ENCODE data around the gene SSTR5. TPM values are rescaled to one million over a fixed set of nuclear protein-coding genes. Genes with fewer than 3 reads are reported as not detected.

SSTR5 gene
- total and polyA plus RNA-seq, 2 experiments from 2014 or later, result 0.77 to 1.3 TPM

DNA sequence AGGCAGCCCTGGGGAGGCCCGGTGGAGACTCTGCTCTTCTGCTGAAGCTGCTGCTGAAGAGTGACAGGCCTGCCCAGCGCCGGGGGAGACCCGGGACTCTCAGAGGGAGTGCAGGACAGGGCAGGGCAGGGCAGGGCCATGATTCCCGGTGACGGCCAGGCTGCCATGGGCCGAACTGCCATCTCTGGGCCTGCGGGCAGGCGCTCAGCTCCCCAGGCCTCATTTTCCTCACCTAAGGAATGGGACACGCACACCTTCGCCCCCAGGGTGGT is 22.6 kb upstream of the SSTR5 start:
- H3K4me1 ChIP-seq (ENCODE audit: insufficient read depth), result peaks cover 7% of the 10 kb centered on the region
- H3K79me2 ChIP-seq, result no peaks in the 10 kb centered on the region
- 91% methylated on average over 10 of the region's 11 CpGs for WGBS (ENCODE audit: low lambda C conversion rate, missing lambda C conversion rate)
- H3K4me2 ChIP-seq, result no peak overlapping the region
- no peak overlapping the region for H2AFZ ChIP-seq
- no peak overlapping the region for H3K4me3 ChIP-seq
- H4K20me1 ChIP-seq (ENCODE audit: insufficient read depth, poor library complexity, severe bottlenecking), result no peaks in the 10 kb centered on the region
- DNase-seq (ENCODE audit: low spot score), result no peak
- H3K36me3 ChIP-seq (replicated peaks; ENCODE audit: insufficient read depth, low read depth), result no peaks in the 10 kb centered on the region
- no peaks in the 10 kb centered on the region for H3K27me3 ChIP-seq
- TF ChIP-seq EZH2phosphoT487 (IDR thresholded peaks at IDR 0.05; ENCODE audit: low read depth, severe bottlenecking, unreplicated experiment), result no peak
- TF ChIP-seq, protein P1, sequence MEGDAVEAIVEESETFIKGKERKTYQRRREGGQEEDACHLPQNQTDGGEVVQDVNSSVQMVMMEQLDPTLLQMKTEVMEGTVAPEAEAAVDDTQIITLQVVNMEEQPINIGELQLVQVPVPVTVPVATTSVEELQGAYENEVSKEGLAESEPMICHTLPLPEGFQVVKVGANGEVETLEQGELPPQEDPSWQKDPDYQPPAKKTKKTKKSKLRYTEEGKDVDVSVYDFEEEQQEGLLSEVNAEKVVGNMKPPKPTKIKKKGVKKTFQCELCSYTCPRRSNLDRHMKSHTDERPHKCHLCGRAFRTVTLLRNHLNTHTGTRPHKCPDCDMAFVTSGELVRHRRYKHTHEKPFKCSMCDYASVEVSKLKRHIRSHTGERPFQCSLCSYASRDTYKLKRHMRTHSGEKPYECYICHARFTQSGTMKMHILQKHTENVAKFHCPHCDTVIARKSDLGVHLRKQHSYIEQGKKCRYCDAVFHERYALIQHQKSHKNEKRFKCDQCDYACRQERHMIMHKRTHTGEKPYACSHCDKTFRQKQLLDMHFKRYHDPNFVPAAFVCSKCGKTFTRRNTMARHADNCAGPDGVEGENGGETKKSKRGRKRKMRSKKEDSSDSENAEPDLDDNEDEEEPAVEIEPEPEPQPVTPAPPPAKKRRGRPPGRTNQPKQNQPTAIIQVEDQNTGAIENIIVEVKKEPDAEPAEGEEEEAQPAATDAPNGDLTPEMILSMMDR (IDR thresholded peaks at IDR 0.05; ENCODE audit: poor library complexity), result no peak
- no peak for TF ChIP-seq EZH2 (IDR thresholded peaks at IDR 0.05; ENCODE audit: borderline replicate concordance)
- no peaks in the 10 kb centered on the region for H3K9me3 ChIP-seq (ENCODE audit: low read depth)
- no peaks in the 10 kb centered on the region for H3K9me2 ChIP-seq (replicated peaks; ENCODE audit: insufficient read depth)
- H3K27ac ChIP-seq, result no peak overlapping the region

DNA sequence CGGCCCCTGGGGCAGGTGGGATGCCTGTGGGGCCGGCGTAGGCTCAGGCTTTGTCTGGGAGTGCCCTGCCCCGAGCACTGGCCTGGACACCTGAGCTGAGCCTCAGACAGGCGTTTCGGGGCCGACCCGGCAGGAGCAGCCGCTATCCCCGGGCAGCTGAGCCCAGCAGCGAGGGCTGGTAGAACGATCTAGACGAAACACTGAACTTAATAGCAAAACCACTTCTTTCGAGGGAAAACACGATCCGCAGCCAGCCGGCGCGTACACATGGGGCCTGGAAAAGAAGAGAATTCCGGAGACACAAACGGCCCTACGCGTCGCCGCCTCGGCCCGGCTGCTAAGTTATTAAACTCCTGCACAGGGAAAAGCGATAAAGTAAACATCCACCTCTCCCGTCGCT is 22.0 kb upstream of the SSTR5 start:
- no peak for TF ChIP-seq EZH2phosphoT487 (IDR thresholded peaks at IDR 0.05; ENCODE audit: low read depth, severe bottlenecking, unreplicated experiment)
- TF ChIP-seq, protein P1 (IDR thresholded peaks at IDR 0.05; ENCODE audit: poor library complexity), result no peak
- no peak for TF ChIP-seq EZH2 (IDR thresholded peaks at IDR 0.05; ENCODE audit: borderline replicate concordance)
- Histone ChIP-seq H3K27me3 (no peaks in the 10 kb centered on the region), H3K9me3 (ENCODE audit: low read depth) (no peaks in the 10 kb centered on the region), H3K79me2 (no peaks in the 10 kb centered on the region), H3K4me3 (no peak overlapping the region), H3K4me2 (no peak overlapping the region), H3K36me3 (replicated peaks; ENCODE audit: insufficient read depth, low read depth) (no peaks in the 10 kb centered on the region), H3K9me2 (replicated peaks; ENCODE audit: insufficient read depth) (no peaks in the 10 kb centered on the region), H2AFZ (no peak overlapping the region), H4K20me1 (ENCODE audit: insufficient read depth, poor library complexity, severe bottlenecking) (no peaks in the 10 kb centered on the region), H3K27ac (no peak overlapping the region), H3K4me1 (ENCODE audit: insufficient read depth) (peaks cover 8% of the 10 kb centered on the region)
- no peak for DNase-seq (ENCODE audit: low spot score)
- WGBS (ENCODE audit: low lambda C conversion rate, missing lambda C conversion rate), result 85% methylated on average over 30 of the region's 30 CpGs

DNA sequence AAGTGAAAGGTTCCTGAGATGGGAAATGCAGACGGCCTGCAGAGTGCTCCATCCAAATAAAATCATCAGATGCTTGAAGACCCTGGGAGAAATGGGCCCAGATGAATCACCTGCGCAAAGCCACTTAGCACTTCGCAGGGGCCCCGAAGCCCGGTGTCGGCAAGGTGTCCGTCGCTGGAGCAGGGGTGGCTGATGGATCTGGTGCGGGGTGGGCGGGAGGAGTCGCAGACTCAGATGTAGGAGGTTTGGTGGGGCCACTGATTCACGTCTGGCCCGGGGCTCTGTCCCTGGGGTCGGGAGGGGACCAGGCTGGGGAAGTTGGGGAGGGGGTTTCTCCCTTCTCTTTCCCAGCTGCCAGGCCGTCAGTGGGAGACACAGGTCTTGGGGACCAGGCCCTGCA is 21.6 kb upstream of the SSTR5 start:
- peaks cover 8% of the 10 kb centered on the region for H3K4me1 ChIP-seq (ENCODE audit: insufficient read depth)
- no peak for DNase-seq (ENCODE audit: low spot score)
- H3K9me2 ChIP-seq (replicated peaks; ENCODE audit: insufficient read depth), result no peaks in the 10 kb centered on the region
- no peaks in the 10 kb centered on the region for H3K27me3 ChIP-seq
- TF ChIP-seq EZH2phosphoT487 (IDR thresholded peaks at IDR 0.05; ENCODE audit: low read depth, severe bottlenecking, unreplicated experiment), result no peak
- TF ChIP-seq, protein P1 (IDR thresholded peaks at IDR 0.05; ENCODE audit: poor library complexity), result no peak
- no peaks in the 10 kb centered on the region for H4K20me1 ChIP-seq (ENCODE audit: insufficient read depth, poor library complexity, severe bottlenecking)
- no peaks in the 10 kb centered on the region for H3K36me3 ChIP-seq (replicated peaks; ENCODE audit: insufficient read depth, low read depth)
- H3K4me3 ChIP-seq, result no peak overlapping the region
- no peak overlapping the region for H3K4me2 ChIP-seq
- WGBS (ENCODE audit: low lambda C conversion rate, missing lambda C conversion rate), result 87% methylated on average over 10 of the region's 15 CpGs
- H3K9me3 ChIP-seq (ENCODE audit: low read depth), result no peaks in the 10 kb centered on the region
- no peak overlapping the region for H3K27ac ChIP-seq
- no peaks in the 10 kb centered on the region for H3K79me2 ChIP-seq
- no peak overlapping the region for H2AFZ ChIP-seq

- Histone ChIP-seq H4K20me1 (ENCODE audit: insufficient read depth, poor library complexity, severe bottlenecking) (no peaks in the 10 kb centered on the region), H3K27me3 (no peaks in the 10 kb centered on the region), H3K27ac (no peak overlapping the region), H3K4me2 (no peak overlapping the region), H2AFZ (no peak overlapping the region), H3K4me3 (no peak overlapping the region), H3K36me3 (replicated peaks; ENCODE audit: insufficient read depth, low read depth) (no peaks in the 10 kb centered on the region), H3K9me2 (replicated peaks; ENCODE audit: insufficient read depth) (no peaks in the 10 kb centered on the region), H3K79me2 (no peaks in the 10 kb centered on the region), H3K4me1 (ENCODE audit: insufficient read depth) (peaks cover 8% of the 10 kb centered on the region), H3K9me3 (ENCODE audit: low read depth) (no peaks in the 10 kb centered on the region)
- 92% methylated on average over 9 of the region's 17 CpGs for WGBS (ENCODE audit: low lambda C conversion rate, missing lambda C conversion rate)
- DNase-seq (ENCODE audit: low spot score), result no peak
- TF ChIP-seq, protein P1 (IDR thresholded peaks at IDR 0.05; ENCODE audit: poor library complexity), result no peak
- TF ChIP-seq EZH2phosphoT487 (IDR thresholded peaks at IDR 0.05; ENCODE audit: low read depth, severe bottlenecking, unreplicated experiment), result no peak
- TF ChIP-seq EZH2 (IDR thresholded peaks at IDR 0.05; ENCODE audit: borderline replicate concordance), result no peak
Observed at GRCh38 chr16:1051446-1051845, 21.1 kb upstream of the SSTR5 start.

Data from hepatocyte (in vitro differentiated cells).